ENCODE measurements around the gene CTIF.
"Not testable (repeated sequence)": the region's sequence is repeated elsewhere in the genome, so short reads cannot be mapped to it uniquely, and the experiment has no call there.

CTIF gene

GRCh38 chr18:48806551-48807261, 267.9 kb downstream of the CTIF start:
- no peak for DNase-seq

GRCh38 chr18:48808476-48808875, 269.6 kb downstream of the CTIF start:
- DNase-seq = no peak

GRCh38 chr18:48809365-48809764, 270.5 kb downstream of the CTIF start:
- DNase-seq = no peak

GRCh38 chr18:48810805-48811204, 272.0 kb downstream of the CTIF start:
- DNase-seq = no peak

- no peak for DNase-seq
These were observed 272.6 kb downstream of the CTIF start for GRCh38 chr18:48811401-48811800.

- DNase-seq = not testable (repeated sequence)
These were observed 273.2 kb downstream of the CTIF start for GRCh38 chr18:48811977-48812451.

GRCh38 chr18:48813321-48813720, 274.5 kb downstream of the CTIF start:
- no peak for DNase-seq

- DNase-seq = no peak
These were observed 275.1 kb downstream of the CTIF start for GRCh38 chr18:48813833-48814489.

- DNase-seq = no peak
These were observed 275.8 kb downstream of the CTIF start for GRCh38 chr18:48814490-48815178.

GRCh38 chr18:48815179-48815515, 276.3 kb downstream of the CTIF start:
- DNase-seq = no peak

GRCh38 chr18:48815581-48816324, 276.9 kb downstream of the CTIF start:
- DNase-seq = no peak

GRCh38 chr18:48816554-48816953, 277.7 kb downstream of the CTIF start:
- DNase-seq = no peak

- DNase-seq = peak; percentile 27
These were observed 278.2 kb downstream of the CTIF start for GRCh38 chr18:48817021-48817461.

GRCh38 chr18:48818329-48819254, 279.8 kb downstream of the CTIF start:
- DNase-seq = no peak

- DNase-seq = no peak
These were observed 280.4 kb downstream of the CTIF start for GRCh38 chr18:48819276-48819675.

- no peak for DNase-seq
These were observed 281.1 kb downstream of the CTIF start for GRCh38 chr18:48819781-48820482.

- no peak for DNase-seq
These were observed 281.8 kb downstream of the CTIF start for GRCh38 chr18:48820483-48821250.

GRCh38 chr18:48821251-48821590, 282.4 kb downstream of the CTIF start:
- DNase-seq = no peak

- DNase-seq = no peak
These were observed 283.0 kb downstream of the CTIF start for GRCh38 chr18:48821845-48822244.

GRCh38 chr18:48824231-48824970, 285.6 kb downstream of the CTIF start:
- DNase-seq = no peak

Data from activated gamma-delta T cell (primary cell).